ENCODE results near the gene GPD2.

GPD2 gene

DNA sequence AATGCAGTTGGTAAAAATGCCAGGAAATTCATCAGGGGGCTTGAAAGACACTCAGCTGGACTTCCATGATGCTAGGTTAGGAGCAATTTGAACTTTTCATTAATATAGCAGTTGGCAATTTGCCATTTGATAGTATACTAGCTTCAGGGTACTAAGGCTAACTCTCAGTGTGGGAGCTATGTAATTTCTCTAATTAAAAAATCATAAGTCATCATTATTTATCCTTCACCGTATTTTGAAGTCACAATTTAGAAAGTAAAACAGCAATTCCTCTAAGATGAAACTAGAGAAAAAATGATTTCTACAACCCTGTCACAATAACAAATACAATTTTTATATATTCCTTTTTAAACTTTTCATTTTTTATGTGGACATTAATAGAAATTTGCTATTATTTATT, 190.8 kb downstream of the GPD2 start:
- Histone ChIP-seq H3K27ac (ENCODE audit: low read depth, low read length) (no peak overlapping the region), H3K4me3 (ENCODE audit: low read length) (no peak overlapping the region), H3K9ac (ENCODE audit: low read length) (no peak overlapping the region), H3K4me1 (ENCODE audit: control insufficient read depth, insufficient read depth, low read length) (no peaks in the 10 kb centered on the region), H3K36me3 (ENCODE audit: control insufficient read depth, insufficient read depth, low read length) (no peaks in the 10 kb centered on the region), H3K27me3 (ENCODE audit: control insufficient read depth, insufficient read depth, low read length) (no peaks in the 10 kb centered on the region)

DNA sequence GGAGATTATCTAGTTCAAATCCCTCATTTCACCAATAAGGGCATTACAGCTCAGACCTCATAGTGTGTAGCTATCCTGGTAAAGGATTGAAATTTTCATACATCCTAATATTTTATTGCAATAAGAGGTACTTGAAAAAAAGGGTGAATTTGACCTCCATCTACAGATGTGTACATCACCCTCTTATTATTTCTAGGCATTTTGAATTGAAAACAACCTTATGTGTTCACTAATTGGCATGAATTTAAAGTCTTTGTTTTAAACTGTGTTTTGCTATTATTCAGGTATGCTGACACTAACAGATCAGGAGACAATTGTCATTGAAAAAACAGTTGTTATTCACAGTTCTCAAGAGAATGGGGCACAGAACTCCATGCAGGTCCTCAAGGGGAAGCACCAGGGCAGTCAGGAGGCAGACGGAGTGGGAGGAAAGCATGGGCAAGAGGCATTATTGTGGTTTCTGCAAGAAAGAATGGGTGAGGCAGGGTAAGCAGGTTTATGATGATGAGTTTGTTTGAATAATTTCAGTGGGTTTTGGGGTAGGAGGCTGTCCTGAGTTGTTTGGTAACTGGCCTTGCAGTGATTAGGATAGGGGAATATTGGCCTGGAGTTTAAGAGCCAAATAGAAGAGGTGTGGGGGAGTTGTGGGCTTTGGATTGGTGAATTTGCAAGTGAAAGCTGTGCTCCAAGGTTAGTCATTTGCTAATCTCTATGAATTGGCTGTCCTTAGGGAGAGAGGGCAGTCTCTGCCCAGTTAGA, 194.6 kb downstream of the GPD2 start:
- Histone ChIP-seq H3K4me1 (ENCODE audit: control insufficient read depth, insufficient read depth, low read length) (no peaks in the 10 kb centered on the region), H3K36me3 (ENCODE audit: control insufficient read depth, insufficient read depth, low read length) (no peaks in the 10 kb centered on the region), H3K27ac (ENCODE audit: low read depth, low read length) (no peak overlapping the region), H3K4me3 (ENCODE audit: low read length) (no peak overlapping the region), H3K9ac (ENCODE audit: low read length) (no peak overlapping the region), H3K27me3 (ENCODE audit: control insufficient read depth, insufficient read depth, low read length) (no peaks in the 10 kb centered on the region)

DNA sequence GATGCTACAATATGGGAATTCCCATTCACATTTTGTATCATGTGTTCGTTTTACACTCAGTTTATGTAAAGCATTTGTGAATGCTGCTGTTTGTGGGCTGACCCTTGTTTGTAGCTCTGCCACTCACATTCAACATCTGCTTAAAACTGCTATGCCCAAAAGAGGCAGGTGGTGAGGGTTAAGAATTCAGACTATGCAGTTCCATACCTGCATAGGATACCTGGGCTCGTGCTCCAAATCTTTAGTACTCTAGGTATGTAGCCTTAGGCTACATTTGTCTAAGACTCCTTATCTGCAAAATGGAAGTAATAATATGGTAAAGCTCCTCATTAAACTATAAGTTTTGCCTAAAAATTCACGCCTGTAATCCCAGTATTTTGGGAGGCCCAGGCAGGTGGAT, 199.5 kb downstream of the GPD2 start:
- no peak overlapping the region for H3K9ac ChIP-seq (ENCODE audit: low read length)
- no peaks in the 10 kb centered on the region for H3K27me3 ChIP-seq (ENCODE audit: control insufficient read depth, insufficient read depth, low read length)
- no peak overlapping the region for H3K4me3 ChIP-seq (ENCODE audit: low read length)
- H3K4me1 ChIP-seq (ENCODE audit: control insufficient read depth, insufficient read depth, low read length): no peaks in the 10 kb centered on the region
- H3K36me3 ChIP-seq (ENCODE audit: control insufficient read depth, insufficient read depth, low read length): no peaks in the 10 kb centered on the region
- no peak overlapping the region for H3K27ac ChIP-seq (ENCODE audit: low read depth, low read length)

Measured in rectal smooth muscle tissue (tissue), 1 donor.